IMR-90 (cell line): ENCODE measurements around the gene ANKMY1. TPM values are rescaled to one million over a fixed set of nuclear protein-coding genes. Genes with fewer than 3 reads are reported as not detected.

Experiments
- ATAC-seq: fragments of 200-7000 bp; cut with Tn5 transposase; 2 replicates; pipeline ENCODE4 v1.9.1; 2020; ENCODE audit warnings: low read depth, mild to moderate bottlenecking, moderate library complexity
- BruUV-seq: library from RNA; stranded (reverse); fragments of 400-500 nt; replicated peaks from 2 replicates; lab custom pipeline; 2021; lab: Mats Ljungman, UMichigan
- CTCF ChIA-PET: fragments of 300-600 bp; formaldehyde crosslinking; extraction: SDS; loops from one replicate; lab custom pipeline; 2021; ENCODE audit warnings: antibody characterized with exemption; lab: Yijun Ruan, JAX
- POLR2A ChIA-PET: fragments of 300-600 bp; sonication (Branson Sonifier 250); formaldehyde crosslinking; loops from one replicate; lab custom pipeline; 2022; ENCODE audit warnings: antibody characterized with exemption; ENCODE audit not compliant: unreplicated experiment; lab: Charles Lee
- DNase-seq: peaks from one replicate; pipeline ENCODE4 v3.0.0; 2013
- H2AFZ ChIP-seq: replicated peaks from 2 replicates; pipeline ENCODE3; 2013; ENCODE audit warnings: low read length, mild to moderate bottlenecking; ENCODE audit not compliant: poor library complexity
- H2AK5ac ChIP-seq: 2 replicates; pipeline ENCODE4 v1.6.1; 2013; ENCODE audit warnings: low read depth, low read length, inconsistent platforms
- H2AK9ac ChIP-seq: replicated peaks from 2 replicates; pipeline ENCODE3; 2013; ENCODE audit warnings: mild to moderate bottlenecking, low read depth, low read length, moderate library complexity; ENCODE audit not compliant: poor library complexity
- H2BK120ac ChIP-seq: 2 replicates; pipeline ENCODE4 v1.6.1; 2013; ENCODE audit warnings: low read depth, low read length, inconsistent platforms
- H2BK15ac ChIP-seq: 3 replicates; pipeline ENCODE4 v1.6.1; 2013; ENCODE audit warnings: low read depth, low read length, inconsistent platforms
- H2BK20ac ChIP-seq: 2 replicates; pipeline ENCODE4 v1.6.1; 2013; ENCODE audit warnings: low read depth, mild to moderate bottlenecking, inconsistent platforms, low read length, moderate library complexity
- H2BK5ac ChIP-seq: 2 replicates; pipeline ENCODE4 v1.6.1; 2013; ENCODE audit warnings: mild to moderate bottlenecking, low read depth, low read length, inconsistent platforms; ENCODE audit not compliant: poor library complexity, severe bottlenecking
- H3K14ac ChIP-seq: replicated peaks from 2 replicates; pipeline ENCODE4 v1.6.1; 2013; ENCODE audit warnings: low read depth, low read length, inconsistent platforms
- H3K18ac ChIP-seq: 2 replicates; pipeline ENCODE4 v1.6.1; 2013; ENCODE audit warnings: low read depth, low read length, control low read depth
- H3K23ac ChIP-seq: 2 replicates; pipeline ENCODE4 v1.6.1; 2013; ENCODE audit warnings: low read depth, low read length, inconsistent platforms
- H3K27ac ChIP-seq: 2 replicates; pipeline ENCODE4 v1.5.1; 2013; ENCODE audit warnings: mild to moderate bottlenecking, control low read depth, low read length; ENCODE audit not compliant: insufficient read depth
- H3K27me3 ChIP-seq: 2 replicates; pipeline ENCODE4 v1.6.1; 2013; ENCODE audit warnings: low read length; ENCODE audit not compliant: control insufficient read depth, insufficient read depth
- H3K36me3 ChIP-seq: 2 replicates; pipeline ENCODE4 v1.6.1; 2013; ENCODE audit warnings: low read length, mixed read lengths; ENCODE audit not compliant: control insufficient read depth, insufficient read depth
- H3K4ac ChIP-seq: 2 replicates; pipeline ENCODE4 v1.6.1; 2013; ENCODE audit warnings: low read depth, low read length, inconsistent platforms
- H3K4me1 ChIP-seq: 2 replicates; pipeline ENCODE4 v1.6.1; 2013; ENCODE audit warnings: low read length, mixed read lengths; ENCODE audit not compliant: control insufficient read depth, insufficient read depth
- H3K4me2 ChIP-seq: 2 replicates; pipeline ENCODE4 v1.6.1; 2013; ENCODE audit warnings: low read depth, mild to moderate bottlenecking, control low read depth, low read length, moderate library complexity
- H3K4me3 ChIP-seq: 2 replicates; pipeline ENCODE4 v1.5.1; 2013; ENCODE audit warnings: low read depth, mild to moderate bottlenecking, control low read depth, low read length, moderate library complexity; ENCODE audit not compliant: insufficient read depth
- H3K56ac ChIP-seq: 2 replicates; pipeline ENCODE4 v1.6.1; 2013; ENCODE audit warnings: low read length, inconsistent platforms; ENCODE audit not compliant: insufficient read depth; ENCODE audit errors: extremely low read depth
- H3K79me1 ChIP-seq, 2 experiments: 2 replicates each; pipeline ENCODE4 v1.6.1; 2013; ENCODE audit warnings: low read length in 2 of 2, inconsistent platforms in 1 of 2, low read depth in 1 of 2
- H3K9ac ChIP-seq: 2 replicates; pipeline ENCODE4 v1.6.1; 2013; ENCODE audit warnings: low read depth, low read length, control low read depth
- H3K9me1 ChIP-seq: 2 replicates; pipeline ENCODE4 v1.6.1; 2013; ENCODE audit warnings: low read length, inconsistent platforms; ENCODE audit not compliant: insufficient read depth
- H3K9me3 ChIP-seq: 2 replicates; pipeline ENCODE4 v1.6.1; 2013; ENCODE audit warnings: low read length; ENCODE audit not compliant: control insufficient read depth, insufficient read depth
- H4K20me1 ChIP-seq: 2 replicates; pipeline ENCODE4 v1.6.1; 2013; ENCODE audit warnings: low read length, inconsistent platforms; ENCODE audit not compliant: insufficient read depth
- H4K5ac ChIP-seq: 2 replicates; pipeline ENCODE4 v1.6.1; 2013; ENCODE audit warnings: mild to moderate bottlenecking, low read depth, low read length, control low read depth
- H4K8ac ChIP-seq, 2 experiments: 2 replicates each; pipeline ENCODE4 v1.6.1; 2013; ENCODE audit warnings: low read depth in 2 of 2, low read length in 2 of 2, control low read depth in 1 of 2, inconsistent platforms in 1 of 2
- H4K91ac ChIP-seq: 2 replicates; pipeline ENCODE4 v1.6.1; 2013; ENCODE audit warnings: low read depth, low read length, inconsistent platforms; ENCODE audit not compliant: insufficient read depth
- BHLHE40 ChIP-seq: fragments of 150-350 bp; IDR thresholded peaks from 2 replicates; pipeline ENCODE4 v1.6.1; 2016; ENCODE audit warnings: mild to moderate bottlenecking, low read depth, low read length
- CHD1 ChIP-seq: IDR thresholded peaks from 2 replicates; pipeline ENCODE4 v1.6.1; 2012; ENCODE audit warnings: low read depth, low read length, improper control_type of control experiment
- CTCF ChIP-seq: conservative IDR thresholded peaks from 2 replicates; pipeline ENCODE4 v1.5.1; 2012; ENCODE audit warnings: mild to moderate bottlenecking, low read depth, low read length, improper control_type of control experiment
- ELK1 ChIP-seq: fragments of 150-350 bp; IDR thresholded peaks from 2 replicates; pipeline ENCODE4 v1.6.1; 2016; ENCODE audit warnings: low read depth, mild to moderate bottlenecking, low read length, moderate library complexity, borderline replicate concordance
- FOS ChIP-seq: fragments of 150-350 bp; IDR thresholded peaks from 2 replicates; pipeline ENCODE4 v1.6.1; 2016; ENCODE audit warnings: low read depth, low read length
- MAFK ChIP-seq: IDR thresholded peaks from 2 replicates; pipeline ENCODE4 v1.6.1; 2012; ENCODE audit warnings: low read depth, low read length, improper control_type of control experiment
- MAZ ChIP-seq: IDR thresholded peaks from 2 replicates; pipeline ENCODE4 v1.6.1; 2012; ENCODE audit warnings: low read depth, mild to moderate bottlenecking, low read length, improper control_type of control experiment, moderate library complexity, borderline replicate concordance
- MXI1 ChIP-seq: IDR thresholded peaks from 2 replicates; pipeline ENCODE4 v1.6.1; 2012; ENCODE audit warnings: low read depth, mild to moderate bottlenecking, low read length, moderate library complexity, borderline replicate concordance
- NFE2L2 ChIP-seq: fragments of 150-350 bp; IDR thresholded peaks from 2 replicates; pipeline ENCODE4 v1.6.1; 2016; ENCODE audit warnings: low read depth, mild to moderate bottlenecking, low read length
- POLR2A ChIP-seq: IDR thresholded peaks from 2 replicates; pipeline ENCODE4 v1.6.1; 2012; ENCODE audit warnings: mild to moderate bottlenecking, low read depth, low read length
- RAD21 ChIP-seq: IDR thresholded peaks from 2 replicates; pipeline ENCODE4 v1.6.1; 2012; ENCODE audit warnings: low read length, improper control_type of control experiment
- RFX5 ChIP-seq: IDR thresholded peaks from 2 replicates; pipeline ENCODE4 v1.8.0; 2012; ENCODE audit warnings: low read depth, mild to moderate bottlenecking, low read length, moderate library complexity
- SMC3 ChIP-seq: fragments of 150-350 bp; IDR thresholded peaks from 2 replicates; pipeline ENCODE4 v1.6.1; 2016; ENCODE audit warnings: low read depth, mild to moderate bottlenecking, antibody characterized with exemption, low read length, moderate library complexity
- WGBS, 2 experiments: methylation state at CpG; one replicate each; pipeline versions ENCODE4 v1.1.5 to v1.1.7; 2013; ENCODE audit warnings: missing lambda C conversion rate in 2 of 2; ENCODE audit not compliant: insufficient read length in 1 of 2; ENCODE audit errors: extremely low coverage in 2 of 2; 5-methylcytosine and 5-hydroxymethylcytosine counted together
- dilution Hi-C: fragments of 300-500 bp; cut with HindIII; formaldehyde crosslinking; loops from one replicate; pipeline ENCODE4 v1.14.3; 2018; ENCODE audit warnings: low sequenced_read_pairs; ENCODE audit not compliant: unreplicated experiment
- in situ Hi-C: fragments of 300-500 bp; cut with MboI; formaldehyde crosslinking; loops from 3 replicates; pipeline ENCODE4 v1.14.3; 2019; ENCODE audit warnings: low sequenced_read_pairs, inconsistent platforms, mixed read lengths
- intact Hi-C: fragments of 100-400 bp; cut with micrococcal nuclease; formaldehyde crosslinking; loops from 2 replicates; pipeline ENCODE4 v1.10.0; 2022
- polyA plus RNA-seq, 3 experiments: library from polyadenylated mRNA; depleted of rRNA; stranded (reverse); fragments of >200 nt; gene quantifications; 2 replicates each; pipeline ENCODE4 v1.2.3, GENCODE V29; 2012; ENCODE audit warnings: low replicate concordance in 1 of 3
- total RNA-seq: library from RNA; depleted of rRNA; stranded (reverse); fragments of >200 nt; gene quantifications from 2 replicates; pipeline ENCODE4 v1.2.3, GENCODE V29; 2012

ANKMY1 gene
- total and polyA plus RNA-seq, 2 of the 4 experiments (the other 2 are of a cell fraction): 2.9 to 5.5 TPM

GRCh38 chr2:240593026-240593702 is 35.4 kb upstream of the ANKMY1 start:
- H3K23ac ChIP-seq: no peak overlapping the region
- H4K8ac ChIP-seq: no peak overlapping the region
- no peak overlapping the region for H3K14ac ChIP-seq
- dilution Hi-C loops: no loop called here
- no peak overlapping the region for H3K27ac ChIP-seq
- H4K20me1 ChIP-seq: peaks cover 5% of the 10 kb centered on the region
- H3K4me2 ChIP-seq: no peak overlapping the region
- no peak for DNase-seq
- no peak overlapping the region for H2AK9ac ChIP-seq
- H2BK120ac ChIP-seq: no peak overlapping the region
- no peak overlapping the region for H3K56ac ChIP-seq
- H2BK20ac ChIP-seq: no peak overlapping the region
- H2AK5ac ChIP-seq: no peak overlapping the region
- no peak for ATAC-seq
- no peak overlapping the region for H3K9ac ChIP-seq
- POLR2A ChIA-PET: no interaction called here
- peaks cover 0 to 35% of the 10 kb centered on the region in 2 experiments; a peak in 3 of 4 replicates for H3K79me1 ChIP-seq
- no peak overlapping the region for H3K4me3 ChIP-seq
- H2BK15ac ChIP-seq: no peak overlapping the region
- no peak overlapping the region for H4K91ac ChIP-seq
- H3K9me1 ChIP-seq: 0 out of 2 replicates have a peak, but pooled peaks cover 2% of the 10 kb centered on the region
- intact Hi-C loops: no loop called here
- H3K9me3 ChIP-seq: no peaks in the 10 kb centered on the region
- no peak overlapping the region for H2AFZ ChIP-seq
- H3K36me3 ChIP-seq: peaks cover 27% of the 10 kb centered on the region
- no peaks in the 10 kb centered on the region for H3K4me1 ChIP-seq
- H4K5ac ChIP-seq: no peak overlapping the region
- no peak overlapping the region for H3K4ac ChIP-seq
- in situ Hi-C loops: no loop called here
- no peak overlapping the region for H3K18ac ChIP-seq
- 94% methylated on average over 16 of the region's 20 CpGs; no CpG with 5 or more reads in 1 of the 2 experiments for WGBS, 2 experiments
- CTCF ChIA-PET: no interaction called here
- no TSS peak for BruUV-seq
- no peak overlapping the region for H2BK5ac ChIP-seq
- no peak for TF ChIP-seq POLR2A
- no peak for TF ChIP-seq BHLHE40
- TF ChIP-seq CHD1: no peak
- no peak for TF ChIP-seq MAZ
- no peak for TF ChIP-seq MXI1
- TF ChIP-seq NFE2L2: no peak
- no peak for TF ChIP-seq CTCF
- no peak for TF ChIP-seq ELK1
- no peak for TF ChIP-seq MAFK
- no peak for TF ChIP-seq RAD21
- no peak for TF ChIP-seq RFX5
- no peak for TF ChIP-seq FOS
- TF ChIP-seq SMC3: no peak
- no peaks in the 10 kb centered on the region for H3K27me3 ChIP-seq
